ENCODE data around the gene GLDN. TPM values are rescaled to one million over a fixed set of nuclear protein-coding genes. Genes with fewer than 3 reads are reported as not detected.

Gene GLDN
- polyA plus RNA-seq, 1 donor from 2014 or later, result 0.58 TPM

DNA sequence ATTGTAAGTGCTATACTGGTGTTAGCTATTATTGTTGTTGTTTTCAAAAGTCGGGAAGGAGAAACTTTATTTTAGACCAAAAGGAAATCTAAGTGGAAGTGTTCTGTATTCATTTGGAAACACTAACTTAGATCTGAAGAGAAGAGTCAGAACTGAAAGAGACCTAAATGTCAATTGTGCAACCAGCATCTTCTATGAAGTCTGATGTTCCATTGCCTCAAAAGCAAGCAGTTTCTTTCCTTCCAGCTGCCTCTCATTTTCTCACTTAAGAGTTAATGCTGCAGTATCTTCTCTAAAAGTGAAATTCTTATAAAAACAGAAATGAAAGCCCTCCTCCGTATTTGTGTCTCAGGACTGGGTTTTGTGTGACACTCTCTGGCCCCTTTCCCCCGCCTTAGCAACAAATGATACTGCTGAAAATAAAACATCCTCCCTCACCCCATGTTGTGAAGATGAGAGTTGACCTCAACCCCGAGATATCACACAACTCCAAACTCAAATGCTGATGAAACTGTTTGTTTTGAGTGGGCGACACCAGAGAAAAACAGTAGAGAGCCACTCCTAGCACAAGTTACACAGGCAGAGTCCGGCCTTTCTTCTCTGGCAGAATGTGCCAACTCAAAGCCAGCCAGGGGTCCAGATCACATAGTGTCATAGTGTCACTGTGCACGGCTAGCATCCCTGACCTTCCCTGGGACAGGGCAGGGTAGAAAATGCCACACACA, 48.9 kb downstream of the GLDN start:
- Histone ChIP-seq H3K27ac (ENCODE audit: low read length) (no peak overlapping the region), H3K4me2 (ENCODE audit: low read length) (no peak overlapping the region), H3K9me3 (ENCODE audit: low read length) (no peaks in the 10 kb centered on the region), H3K4me3 (ENCODE audit: low read length) (no peak overlapping the region), H3K9ac (ENCODE audit: low read length) (no peak overlapping the region), H4K20me1 (ENCODE audit: insufficient read depth) (no peaks in the 10 kb centered on the region), H2AFZ (ENCODE audit: low read depth, low read length) (no peak overlapping the region), H3K36me3 (ENCODE audit: insufficient read depth, low read length) (no peaks in the 10 kb centered on the region), H3F3A (ENCODE audit: insufficient read depth, low read length, poor library complexity, severe bottlenecking) (no peaks in the 10 kb centered on the region), H3K79me2 (replicated peaks; ENCODE audit: insufficient read depth, low read length) (no peaks in the 10 kb centered on the region), H3K9me2 (ENCODE audit: insufficient read depth, low read length) (no peaks in the 10 kb centered on the region), H3K27me3 (ENCODE audit: insufficient read depth, low read depth, low read length) (no peaks in the 10 kb centered on the region)
- TF ChIP-seq, protein P1, sequence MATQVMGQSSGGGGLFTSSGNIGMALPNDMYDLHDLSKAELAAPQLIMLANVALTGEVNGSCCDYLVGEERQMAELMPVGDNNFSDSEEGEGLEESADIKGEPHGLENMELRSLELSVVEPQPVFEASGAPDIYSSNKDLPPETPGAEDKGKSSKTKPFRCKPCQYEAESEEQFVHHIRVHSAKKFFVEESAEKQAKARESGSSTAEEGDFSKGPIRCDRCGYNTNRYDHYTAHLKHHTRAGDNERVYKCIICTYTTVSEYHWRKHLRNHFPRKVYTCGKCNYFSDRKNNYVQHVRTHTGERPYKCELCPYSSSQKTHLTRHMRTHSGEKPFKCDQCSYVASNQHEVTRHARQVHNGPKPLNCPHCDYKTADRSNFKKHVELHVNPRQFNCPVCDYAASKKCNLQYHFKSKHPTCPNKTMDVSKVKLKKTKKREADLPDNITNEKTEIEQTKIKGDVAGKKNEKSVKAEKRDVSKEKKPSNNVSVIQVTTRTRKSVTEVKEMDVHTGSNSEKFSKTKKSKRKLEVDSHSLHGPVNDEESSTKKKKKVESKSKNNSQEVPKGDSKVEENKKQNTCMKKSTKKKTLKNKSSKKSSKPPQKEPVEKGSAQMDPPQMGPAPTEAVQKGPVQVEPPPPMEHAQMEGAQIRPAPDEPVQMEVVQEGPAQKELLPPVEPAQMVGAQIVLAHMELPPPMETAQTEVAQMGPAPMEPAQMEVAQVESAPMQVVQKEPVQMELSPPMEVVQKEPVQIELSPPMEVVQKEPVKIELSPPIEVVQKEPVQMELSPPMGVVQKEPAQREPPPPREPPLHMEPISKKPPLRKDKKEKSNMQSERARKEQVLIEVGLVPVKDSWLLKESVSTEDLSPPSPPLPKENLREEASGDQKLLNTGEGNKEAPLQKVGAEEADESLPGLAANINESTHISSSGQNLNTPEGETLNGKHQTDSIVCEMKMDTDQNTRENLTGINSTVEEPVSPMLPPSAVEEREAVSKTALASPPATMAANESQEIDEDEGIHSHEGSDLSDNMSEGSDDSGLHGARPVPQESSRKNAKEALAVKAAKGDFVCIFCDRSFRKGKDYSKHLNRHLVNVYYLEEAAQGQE (IDR thresholded peaks at IDR 0.05; ENCODE audit: borderline replicate concordance), result no peak
- TF ChIP-seq SMC3 (conservative IDR thresholded peaks at IDR 0.05; ENCODE audit: poor library complexity), result no peak
- TF ChIP-seq EZH2 (IDR thresholded peaks at IDR 0.05; ENCODE audit: borderline replicate concordance, insufficient read depth, low read length, poor library complexity, severe bottlenecking), result no peak
- TF ChIP-seq POLR2AphosphoS5 (IDR thresholded peaks at IDR 0.05), result no peak
- TF ChIP-seq, protein P2, sequence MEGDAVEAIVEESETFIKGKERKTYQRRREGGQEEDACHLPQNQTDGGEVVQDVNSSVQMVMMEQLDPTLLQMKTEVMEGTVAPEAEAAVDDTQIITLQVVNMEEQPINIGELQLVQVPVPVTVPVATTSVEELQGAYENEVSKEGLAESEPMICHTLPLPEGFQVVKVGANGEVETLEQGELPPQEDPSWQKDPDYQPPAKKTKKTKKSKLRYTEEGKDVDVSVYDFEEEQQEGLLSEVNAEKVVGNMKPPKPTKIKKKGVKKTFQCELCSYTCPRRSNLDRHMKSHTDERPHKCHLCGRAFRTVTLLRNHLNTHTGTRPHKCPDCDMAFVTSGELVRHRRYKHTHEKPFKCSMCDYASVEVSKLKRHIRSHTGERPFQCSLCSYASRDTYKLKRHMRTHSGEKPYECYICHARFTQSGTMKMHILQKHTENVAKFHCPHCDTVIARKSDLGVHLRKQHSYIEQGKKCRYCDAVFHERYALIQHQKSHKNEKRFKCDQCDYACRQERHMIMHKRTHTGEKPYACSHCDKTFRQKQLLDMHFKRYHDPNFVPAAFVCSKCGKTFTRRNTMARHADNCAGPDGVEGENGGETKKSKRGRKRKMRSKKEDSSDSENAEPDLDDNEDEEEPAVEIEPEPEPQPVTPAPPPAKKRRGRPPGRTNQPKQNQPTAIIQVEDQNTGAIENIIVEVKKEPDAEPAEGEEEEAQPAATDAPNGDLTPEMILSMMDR (IDR thresholded peaks at IDR 0.05; ENCODE audit: poor library complexity, severe bottlenecking), result no peak
- TF ChIP-seq TAF1 (IDR thresholded peaks at IDR 0.05; ENCODE audit: low read depth), result no peak
- no peak for TF ChIP-seq MXI1 (conservative IDR thresholded peaks at IDR 0.05; ENCODE audit: poor library complexity, severe bottlenecking)
- no peak for TF ChIP-seq RAD21 (conservative IDR thresholded peaks at IDR 0.05)
- TF ChIP-seq EP300 (conservative IDR thresholded peaks at IDR 0.05; ENCODE audit: poor library complexity, severe bottlenecking), result no peak

DNA sequence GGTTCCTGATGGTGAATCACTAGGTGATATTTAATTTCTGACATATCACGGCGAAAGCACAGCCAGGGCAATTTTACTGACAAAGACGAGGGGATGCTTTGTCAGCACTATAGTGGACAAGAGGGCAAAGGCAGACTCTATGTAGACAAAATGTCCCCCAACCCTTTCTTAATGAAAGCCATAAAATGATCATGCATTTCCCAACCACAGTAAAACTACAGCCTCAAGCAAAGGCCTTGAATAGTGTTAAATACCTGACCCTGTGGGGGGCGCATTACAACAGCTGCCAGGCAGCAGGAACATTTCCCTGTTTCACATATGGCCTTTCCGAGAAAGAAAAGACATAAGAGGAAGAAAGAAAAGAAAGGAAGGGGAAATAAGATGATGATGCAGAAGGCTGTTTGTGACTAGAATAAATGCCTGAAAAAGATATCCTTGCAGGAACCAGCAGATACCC, 49.5 kb downstream of the GLDN start:
- Histone ChIP-seq H3F3A (ENCODE audit: insufficient read depth, low read length, poor library complexity, severe bottlenecking) (no peaks in the 10 kb centered on the region), H3K36me3 (ENCODE audit: insufficient read depth, low read length) (no peaks in the 10 kb centered on the region), H3K27ac (ENCODE audit: low read length) (no peak overlapping the region), H3K4me3 (ENCODE audit: low read length) (no peak overlapping the region), H3K27me3 (ENCODE audit: insufficient read depth, low read depth, low read length) (no peaks in the 10 kb centered on the region), H2AFZ (ENCODE audit: low read depth, low read length) (no peak overlapping the region), H3K9ac (ENCODE audit: low read length) (no peak overlapping the region), H3K9me2 (ENCODE audit: insufficient read depth, low read length) (no peaks in the 10 kb centered on the region), H3K79me2 (replicated peaks; ENCODE audit: insufficient read depth, low read length) (no peaks in the 10 kb centered on the region), H4K20me1 (ENCODE audit: insufficient read depth) (no peaks in the 10 kb centered on the region), H3K4me2 (ENCODE audit: low read length) (no peak overlapping the region), H3K9me3 (ENCODE audit: low read length) (no peaks in the 10 kb centered on the region)
- TF ChIP-seq, protein P2 (IDR thresholded peaks at IDR 0.05; ENCODE audit: poor library complexity, severe bottlenecking), result peak; percentile 9
- TF ChIP-seq EP300 (conservative IDR thresholded peaks at IDR 0.05; ENCODE audit: poor library complexity, severe bottlenecking), result no peak

Data from neural cell (in vitro differentiated cells).